Fibroblast of lung (primary cell): ENCODE data around the gene FAAH2. TPM values are rescaled to one million over a fixed set of nuclear protein-coding genes. Genes with fewer than 3 reads are reported as not detected.

Source experiments
- DNase-seq, 2 donors: peaks; one replicate each; pipeline versions ENCODE4 v3.0.0 to v3.0.0-alpha.2; 2010; ENCODE audit warnings: low read depth in 2 of 2
- H2AFZ ChIP-seq: 2 replicates; pipeline ENCODE4 v1.5.1; 2012; ENCODE audit warnings: low read length, control low read depth, inconsistent platforms
- H3K27ac ChIP-seq: 2 replicates; pipeline ENCODE4 v1.5.1; 2011; ENCODE audit warnings: low read length, control low read depth; ENCODE audit not compliant: insufficient read depth
- H3K27me3 ChIP-seq: 2 replicates; pipeline ENCODE4 v1.5.1; 2011; ENCODE audit warnings: mild to moderate bottlenecking, low read length; ENCODE audit not compliant: control insufficient read depth, insufficient read depth
- H3K36me3 ChIP-seq: 2 replicates; pipeline ENCODE4 v1.5.1; 2011; ENCODE audit warnings: low read length; ENCODE audit not compliant: control insufficient read depth, insufficient read depth
- H3K4me1 ChIP-seq: 2 replicates; pipeline ENCODE4 v1.5.1; 2011; ENCODE audit warnings: low read length; ENCODE audit not compliant: control insufficient read depth, insufficient read depth; ENCODE audit errors: extremely low read depth
- H3K4me2 ChIP-seq: 2 replicates; pipeline ENCODE4 v1.5.1; 2011; ENCODE audit warnings: low read length, control low read depth; ENCODE audit not compliant: insufficient read depth; ENCODE audit errors: extremely low read depth
- H3K4me3 ChIP-seq, 4 experiments: fragments of 200-600 bp in 1 of 4; sonication (generic) in 1 of 4; replicated peaks in 1 of 4; 2 replicates each; pipeline ENCODE4 v1.5.1; 2011 to 2016; ENCODE audit warnings: low read length in 4 of 4, low read depth in 3 of 4, mild to moderate bottlenecking in 3 of 4, control low read depth in 2 of 4, inconsistent platforms in 1 of 4, mixed read lengths in 1 of 4; ENCODE audit not compliant: insufficient read depth in 1 of 4; ENCODE audit errors: control extremely low read depth in 1 of 4
- H3K79me2 ChIP-seq: 2 replicates; pipeline ENCODE4 v1.5.1; 2012; ENCODE audit warnings: mild to moderate bottlenecking, low read length, inconsistent platforms; ENCODE audit not compliant: control insufficient read depth, insufficient read depth
- H3K9ac ChIP-seq: 2 replicates; pipeline ENCODE4 v1.5.1; 2011; ENCODE audit warnings: mild to moderate bottlenecking, low read length, control low read depth; ENCODE audit not compliant: insufficient read depth
- H3K9me3 ChIP-seq: 2 replicates; pipeline ENCODE4 v1.5.1; 2012; ENCODE audit warnings: low read depth, low read length; ENCODE audit not compliant: control insufficient read depth, insufficient read depth
- H4K20me1 ChIP-seq: 2 replicates; pipeline ENCODE4 v1.5.1; 2011; ENCODE audit warnings: low read length; ENCODE audit not compliant: control insufficient read depth, insufficient read depth; ENCODE audit errors: extremely low read depth
- CTCF ChIP-seq, 2 donors: IDR thresholded peaks in 1 of 2; conservative IDR thresholded peaks in 1 of 2; 1 replicate in 1 of 2; 2 replicates in 1 of 2; pipeline ENCODE4 v1.5.1; 2011 to 2012; ENCODE audit warnings: low read length in 2 of 2, control low read depth in 1 of 2, inconsistent platforms in 1 of 2, low read depth in 1 of 2, mild to moderate bottlenecking in 1 of 2
- EZH2 ChIP-seq: IDR thresholded peaks from 2 replicates; pipeline ENCODE4 v1.5.1; 2012; ENCODE audit warnings: low read length, control low read depth, mild to moderate bottlenecking; ENCODE audit errors: missing control alignments
- polyA plus RNA-seq, 2 donors: library from polyadenylated mRNA; depleted of rRNA in 1 of 2; stranded (reverse) in 1 of 2; unstranded in 1 of 2; fragments of >200 nt; gene quantifications; 2 replicates each; pipeline ENCODE4 v1.2.1, GENCODE V29; 2011 to 2012; ENCODE audit warnings: missing spikeins in 1 of 2
- total RNA-seq: library from RNA; depleted of rRNA; stranded (reverse); fragments of >200 nt; gene quantifications from 2 replicates; pipeline ENCODE4 v1.2.1, GENCODE V29; 2014

Gene FAAH2
- total and polyA plus RNA-seq, 2 donors (not counting 1 experiment from before 2014, with no cell fraction given), result 0.02 to 0.33 TPM

GRCh38 chrX:57445076-57445475 lies 158.6 kb downstream of the FAAH2 start:
- Histone ChIP-seq H3K4me3 (no peak overlapping the region), H3K27me3 (no peaks in the 10 kb centered on the region), H3K9ac (no peak overlapping the region), H4K20me1 (no peaks in the 10 kb centered on the region), H2AFZ (no peak overlapping the region), H3K27ac (no peak overlapping the region), H3K9me3 (no peaks in the 10 kb centered on the region), H3K36me3 (no peaks in the 10 kb centered on the region), H3K79me2 (no peaks in the 10 kb centered on the region), H3K4me1 (no peaks in the 10 kb centered on the region), H3K4me2 (no peak overlapping the region)
- DNase-seq, result no peak
- no peak for TF ChIP-seq EZH2
- no peak for TF ChIP-seq CTCF (conservative IDR thresholded peaks at IDR 0.05 in 1 of 2, IDR thresholded peaks at IDR 0.05 in 1 of 2; ENCODE audit: low read depth in 1 of 2, low read length in 2 of 2)

GRCh38 chrX:57445832-57446231 lies 159.3 kb downstream of the FAAH2 start:
- Histone ChIP-seq H3K27me3 (no peaks in the 10 kb centered on the region), H3K27ac (no peak overlapping the region), H4K20me1 (no peaks in the 10 kb centered on the region), H3K4me2 (no peak overlapping the region), H3K4me3 (no peak overlapping the region), H3K9ac (no peak overlapping the region), H2AFZ (no peak overlapping the region), H3K36me3 (no peaks in the 10 kb centered on the region), H3K79me2 (no peaks in the 10 kb centered on the region), H3K4me1 (no peaks in the 10 kb centered on the region), H3K9me3 (no peaks in the 10 kb centered on the region)
- no peak for DNase-seq
- no peak for TF ChIP-seq EZH2
- TF ChIP-seq CTCF (conservative IDR thresholded peaks at IDR 0.05 in 1 of 2, IDR thresholded peaks at IDR 0.05 in 1 of 2; ENCODE audit: low read depth in 1 of 2, low read length in 2 of 2), result no peak

GRCh38 chrX:57447856-57448255 lies 161.3 kb downstream of the FAAH2 start:
- Histone ChIP-seq H3K27ac (no peak overlapping the region), H3K27me3 (no peaks in the 10 kb centered on the region), H3K4me1 (no peaks in the 10 kb centered on the region), H3K9me3 (no peaks in the 10 kb centered on the region), H3K36me3 (no peaks in the 10 kb centered on the region), H3K4me2 (no peak overlapping the region), H3K9ac (no peak overlapping the region), H2AFZ (no peak overlapping the region), H4K20me1 (no peaks in the 10 kb centered on the region), H3K79me2 (no peaks in the 10 kb centered on the region), H3K4me3 (no peak overlapping the region)
- no peak for DNase-seq
- TF ChIP-seq CTCF (conservative IDR thresholded peaks at IDR 0.05 in 1 of 2, IDR thresholded peaks at IDR 0.05 in 1 of 2; ENCODE audit: low read depth in 1 of 2, low read length in 2 of 2), result no peak
- TF ChIP-seq EZH2, result no peak
